ENCODE results near the gene FOXS1.
"Not testable (repeated sequence)": the region's sequence is repeated elsewhere in the genome, so short reads cannot be mapped to it uniquely, and the experiment has no call there.

The FOXS1 gene

DNA sequence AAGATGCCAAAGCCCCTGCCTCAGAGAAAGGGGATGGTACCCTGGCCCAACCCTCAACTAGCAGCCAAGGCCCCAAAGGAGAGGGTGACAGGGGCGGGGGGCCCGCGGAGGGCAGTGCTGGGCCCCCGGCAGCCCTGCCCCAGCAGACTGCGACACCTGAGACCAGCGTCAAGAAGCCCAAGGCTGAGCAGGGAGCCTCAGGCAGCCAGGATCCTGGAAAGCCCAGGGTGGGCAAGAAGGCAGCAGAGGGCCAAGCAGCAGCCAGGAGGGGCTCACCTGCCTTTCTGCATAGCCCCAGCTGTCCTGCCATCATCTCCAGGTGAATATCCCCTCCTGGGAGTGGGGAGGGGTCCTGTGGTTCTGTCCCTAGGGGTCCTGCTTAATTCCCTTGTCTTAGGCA, 25.2 kb downstream of the FOXS1 start:
- no peak for DNase-seq

DNA sequence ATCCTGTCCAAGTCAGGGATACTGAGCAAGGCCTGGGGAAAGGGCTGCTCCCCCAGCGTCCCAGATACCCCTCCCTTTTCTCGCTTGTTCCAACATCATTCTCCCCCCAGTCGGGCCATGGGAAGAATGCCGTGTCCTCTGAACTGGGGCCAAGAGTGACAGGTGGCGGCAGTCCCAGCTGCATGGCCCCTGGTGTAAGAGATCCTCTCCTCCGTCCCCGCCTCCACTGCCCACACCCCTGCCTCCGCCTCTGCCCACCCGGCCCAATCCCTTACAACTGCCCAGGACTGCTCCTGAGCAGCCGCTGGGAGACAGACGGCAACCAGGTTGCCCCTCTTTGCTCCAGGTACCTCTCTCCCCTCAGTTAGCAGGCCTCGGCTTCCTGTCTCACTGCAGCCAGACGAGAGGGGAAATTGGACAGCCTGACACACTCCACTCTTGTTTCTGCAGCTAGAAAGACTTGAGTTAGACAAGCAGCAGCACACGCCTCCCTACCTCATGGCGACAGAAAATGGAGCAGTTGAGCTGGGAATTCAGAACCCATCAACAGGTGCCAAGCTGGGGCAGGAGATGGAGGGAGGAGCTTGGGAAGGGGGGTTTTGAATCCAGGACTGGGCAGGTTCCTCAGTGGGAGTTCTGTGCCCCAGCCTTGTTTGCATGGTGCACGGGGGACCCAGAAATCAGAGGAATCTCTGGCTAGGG, 26.2 kb downstream of the FOXS1 start, which contains the start of gene MYLK2:
TSS of gene MYLK2 (plus strand) at position 274 of the 702 bp plus-strand sequence. CDS start at position 499, 225 bp downstream.
- no peak for DNase-seq

DNA sequence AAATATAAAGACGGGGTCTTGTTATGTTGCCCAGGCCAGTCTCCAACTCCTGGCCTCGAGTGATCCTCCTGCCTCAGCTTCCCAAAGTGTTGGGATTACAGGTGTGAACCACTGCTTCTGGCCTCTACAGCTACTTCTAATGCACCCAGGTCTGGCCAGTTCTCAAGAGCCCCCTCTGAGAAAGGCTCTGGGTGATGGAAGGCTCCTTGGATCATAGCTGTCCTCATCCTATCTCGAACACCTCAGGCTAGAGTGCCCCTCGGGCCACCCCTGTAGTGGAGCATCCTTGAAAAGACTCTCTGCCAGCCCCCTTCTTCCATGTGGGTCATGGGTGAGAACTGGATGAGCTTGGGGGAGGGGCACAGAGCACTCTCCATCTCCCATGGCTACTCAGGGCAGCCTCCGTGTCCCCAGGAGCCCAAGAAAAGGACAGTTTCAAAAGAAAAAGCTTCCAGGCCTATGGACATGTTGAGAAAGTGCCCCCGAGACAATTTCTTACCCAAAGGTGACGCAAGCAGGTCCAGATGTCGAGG, 27.0 kb downstream of the FOXS1 start:
- DNase-seq: no peak

DNA sequence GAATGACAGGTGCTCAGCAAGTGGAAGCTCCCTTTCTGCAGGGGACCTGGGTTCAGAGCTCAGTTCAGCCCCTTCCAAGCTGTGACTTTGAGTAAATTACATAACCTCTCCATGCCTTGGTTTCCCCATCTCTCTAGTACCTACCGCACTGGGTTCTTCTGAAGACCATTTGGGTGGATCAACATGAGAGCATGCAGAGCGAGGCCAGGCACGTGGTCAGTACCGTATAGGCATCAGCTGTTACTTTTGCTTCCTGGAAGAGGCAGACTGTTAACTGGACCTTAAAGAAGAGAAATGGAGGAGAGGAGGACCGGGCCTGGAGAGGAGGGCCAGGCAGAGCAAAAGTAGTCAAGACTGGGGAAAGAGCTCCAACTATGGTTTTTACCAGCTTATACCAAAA, 27.9 kb downstream of the FOXS1 start:
- DNase-seq: no peak

DNA sequence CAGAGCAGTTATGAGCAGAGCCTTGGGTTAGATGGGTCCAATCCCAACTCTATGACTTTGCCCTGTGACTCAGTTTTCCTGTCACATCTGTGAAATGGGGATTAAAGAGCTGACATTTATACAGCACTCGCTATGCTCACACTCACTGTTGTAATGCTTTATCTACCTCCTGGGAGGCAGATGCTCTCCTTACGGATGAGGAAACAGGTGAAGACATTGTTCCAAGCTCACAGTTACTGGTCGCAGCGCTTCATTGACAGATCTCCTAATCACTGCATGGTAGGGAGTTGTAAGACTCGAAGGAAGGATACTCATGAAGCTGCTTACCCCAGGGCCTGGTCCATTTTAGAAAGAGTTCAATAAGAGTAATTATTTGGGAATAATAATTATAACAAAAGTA, 29.2 kb downstream of the FOXS1 start:
- DNase-seq: no peak

DNA sequence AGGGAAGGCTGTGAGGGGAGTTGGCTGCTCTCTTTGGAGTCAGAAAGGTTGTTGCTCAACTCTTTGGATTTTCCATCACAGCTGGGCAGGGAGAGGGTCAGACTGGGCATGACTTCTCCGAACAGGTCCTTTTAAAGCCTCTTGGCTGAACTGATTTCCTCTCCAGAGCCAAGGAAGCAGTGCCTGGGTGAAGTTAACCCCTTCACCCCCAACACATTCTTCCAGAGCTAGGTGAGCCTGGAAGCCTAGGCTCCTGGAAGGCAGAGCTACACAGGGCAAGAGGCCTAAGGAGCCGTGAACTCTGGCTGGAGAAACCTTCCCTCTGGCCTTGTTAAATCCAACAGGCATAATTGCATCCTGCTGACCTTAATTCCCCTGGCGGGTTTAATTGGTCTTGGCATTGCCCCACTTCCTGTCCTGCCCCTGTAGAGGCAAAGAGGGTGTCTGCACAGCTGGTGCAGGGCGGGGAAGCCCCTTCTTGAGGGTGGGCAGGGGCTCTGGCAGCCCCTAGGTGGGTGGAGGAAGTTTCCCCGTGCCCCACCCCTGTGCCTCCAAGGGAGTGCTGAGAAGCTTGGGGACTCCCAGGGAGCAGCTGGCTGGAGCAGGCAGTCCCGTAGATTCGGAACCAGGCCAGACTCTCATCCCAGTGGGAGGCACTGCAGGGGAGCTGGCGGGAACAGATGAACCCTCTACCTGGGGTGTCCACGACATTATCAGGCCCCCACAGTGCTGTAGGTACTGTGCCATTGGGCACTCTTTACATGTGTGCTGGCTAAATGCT, 29.8 kb downstream of the FOXS1 start:
- no peak for DNase-seq

DNA sequence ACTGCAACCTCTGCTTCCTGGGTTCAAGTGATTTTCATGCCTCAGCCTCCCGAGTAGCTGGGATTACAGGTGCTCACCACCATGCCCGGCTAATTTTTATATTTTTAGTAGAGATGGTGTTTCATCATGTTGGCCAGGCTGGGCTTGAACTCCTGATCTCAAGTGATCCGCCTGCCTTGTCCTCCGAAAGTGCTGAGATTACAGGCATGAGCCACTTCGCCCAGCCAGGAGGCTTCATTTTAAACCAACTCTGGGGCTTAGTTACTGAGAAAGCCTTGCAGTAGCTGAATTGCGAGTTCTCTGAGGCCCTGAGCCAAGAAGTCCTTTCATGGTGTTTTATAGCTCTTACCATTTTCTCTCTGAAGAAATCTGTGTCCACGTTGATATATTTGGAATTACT, 31.3 kb downstream of the FOXS1 start:
- DNase-seq: not testable (repeated sequence)

DNA sequence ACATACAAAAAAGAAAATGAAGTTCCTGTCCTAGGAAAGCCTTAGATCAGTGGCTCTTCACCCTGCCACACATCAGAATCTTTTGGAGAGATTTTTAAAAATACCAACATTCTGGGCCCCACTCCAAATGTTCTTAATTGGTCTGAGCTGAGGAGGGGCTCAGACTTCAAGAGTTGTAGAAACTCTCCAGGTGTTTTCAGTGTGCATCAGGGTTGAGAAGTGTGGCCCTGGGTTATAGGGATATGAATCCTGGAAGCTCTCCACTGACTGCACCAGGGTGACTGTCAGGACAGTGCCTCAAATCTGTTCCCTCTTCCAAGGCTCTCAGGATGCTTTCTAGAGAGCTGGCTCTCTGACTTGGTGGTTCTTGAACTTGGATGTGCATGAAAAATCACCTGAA, 31.8 kb downstream of the FOXS1 start:
- no peak for DNase-seq

DNA sequence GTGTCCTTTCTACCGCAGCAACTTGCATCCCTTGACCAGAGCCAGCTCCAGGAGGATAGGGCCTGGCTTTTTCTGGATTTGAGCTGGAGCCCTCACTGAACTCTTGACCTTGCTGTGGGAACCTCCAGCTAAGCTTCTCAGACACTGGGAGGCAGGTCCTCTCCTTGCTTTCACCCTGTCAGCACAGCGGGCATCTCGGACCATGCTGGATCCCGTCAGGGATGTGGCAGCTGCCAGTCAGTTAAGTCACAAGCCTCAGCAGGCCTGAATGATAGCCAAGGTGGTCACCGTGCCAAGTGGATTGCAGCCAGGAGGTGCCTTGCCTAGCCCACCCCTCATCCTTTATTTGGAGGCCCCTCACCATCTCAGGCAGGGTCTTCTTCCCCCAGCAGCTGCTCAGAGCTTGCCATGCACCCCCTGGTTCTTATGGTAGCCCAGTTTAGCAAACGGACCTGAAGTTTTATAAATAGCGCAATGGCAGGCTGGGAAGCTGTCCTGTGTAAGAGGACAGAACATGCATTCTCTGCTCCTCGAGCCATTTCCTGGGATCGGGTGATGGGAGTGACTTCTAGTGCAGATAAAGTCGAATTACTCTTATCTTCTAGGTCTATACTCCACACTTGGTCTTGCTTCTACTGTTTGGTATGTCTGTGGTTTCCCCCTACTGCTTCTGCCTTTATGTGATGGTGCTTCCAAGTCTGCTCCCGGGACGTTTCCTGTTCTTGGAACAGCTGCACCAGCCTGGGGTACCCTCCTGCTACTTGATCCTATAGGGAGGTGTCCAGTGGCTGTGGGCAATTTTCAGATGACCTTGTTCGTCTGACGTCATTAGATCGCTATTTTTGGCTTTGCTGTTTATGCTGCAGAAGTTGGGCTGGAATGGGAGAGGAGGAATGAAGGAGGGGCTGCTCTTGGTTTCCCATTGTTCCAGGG, 33.3 kb downstream of the FOXS1 start:
- DNase-seq: no peak

DNA sequence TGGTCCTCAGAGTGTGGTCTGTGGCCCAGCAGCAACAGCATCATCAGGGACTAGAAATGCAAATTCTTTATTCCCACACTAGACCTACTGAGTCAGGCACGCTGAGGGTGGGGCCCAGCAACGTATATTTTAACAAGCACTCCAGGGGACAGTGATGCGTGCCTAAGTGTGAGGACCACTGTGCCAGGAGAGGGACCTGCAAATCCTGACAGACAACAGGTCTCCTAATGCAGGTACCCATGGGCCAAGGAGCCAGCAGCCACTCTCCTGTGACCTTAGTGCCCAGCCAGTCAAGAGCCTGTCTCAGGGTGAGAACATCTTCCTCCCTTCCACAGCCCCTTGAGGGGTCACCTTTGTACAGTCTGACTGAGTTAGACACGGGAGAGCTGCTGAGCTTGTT, 34.2 kb downstream of the FOXS1 start:
- DNase-seq: no peak

DNA sequence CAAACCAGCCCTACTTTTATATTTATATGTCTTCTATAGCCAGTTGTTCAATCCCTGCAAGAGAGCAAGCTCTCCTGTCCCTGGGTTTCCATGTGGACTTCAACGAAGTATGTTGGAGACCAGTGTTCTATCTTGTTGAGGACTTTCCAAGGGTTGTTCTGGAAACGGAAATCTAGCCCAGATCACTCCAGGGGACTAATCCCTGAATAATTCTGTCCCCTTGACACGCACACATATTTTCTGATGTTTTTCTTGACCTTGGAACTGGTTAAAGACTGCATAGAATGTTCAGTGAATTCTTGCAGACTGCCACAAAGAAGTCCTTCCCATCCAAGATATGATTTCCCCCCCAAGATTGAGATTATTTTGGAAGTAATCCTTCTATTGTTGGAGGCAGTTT, 35.7 kb downstream of the FOXS1 start:
- no peak for DNase-seq

DNA sequence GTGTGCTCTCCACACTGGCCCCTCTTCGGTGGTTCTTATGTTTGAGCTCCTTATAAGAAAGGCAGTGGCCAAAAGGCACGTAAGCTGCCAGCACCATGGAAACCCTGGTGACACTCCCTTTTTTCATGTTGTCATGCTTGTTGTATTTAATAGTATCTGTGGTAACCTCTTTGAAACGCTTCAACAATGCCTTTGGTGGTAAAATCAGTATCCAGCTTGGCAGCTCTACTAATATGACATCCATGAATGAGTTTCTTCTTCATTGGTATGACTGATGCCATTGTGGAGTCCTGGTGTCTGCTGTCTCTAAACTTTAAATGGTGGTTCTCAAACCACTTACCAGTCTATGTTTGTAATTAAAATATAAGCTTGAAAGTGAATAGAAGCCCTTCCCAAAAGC, 36.9 kb downstream of the FOXS1 start:
- DNase-seq: no peak

DNA sequence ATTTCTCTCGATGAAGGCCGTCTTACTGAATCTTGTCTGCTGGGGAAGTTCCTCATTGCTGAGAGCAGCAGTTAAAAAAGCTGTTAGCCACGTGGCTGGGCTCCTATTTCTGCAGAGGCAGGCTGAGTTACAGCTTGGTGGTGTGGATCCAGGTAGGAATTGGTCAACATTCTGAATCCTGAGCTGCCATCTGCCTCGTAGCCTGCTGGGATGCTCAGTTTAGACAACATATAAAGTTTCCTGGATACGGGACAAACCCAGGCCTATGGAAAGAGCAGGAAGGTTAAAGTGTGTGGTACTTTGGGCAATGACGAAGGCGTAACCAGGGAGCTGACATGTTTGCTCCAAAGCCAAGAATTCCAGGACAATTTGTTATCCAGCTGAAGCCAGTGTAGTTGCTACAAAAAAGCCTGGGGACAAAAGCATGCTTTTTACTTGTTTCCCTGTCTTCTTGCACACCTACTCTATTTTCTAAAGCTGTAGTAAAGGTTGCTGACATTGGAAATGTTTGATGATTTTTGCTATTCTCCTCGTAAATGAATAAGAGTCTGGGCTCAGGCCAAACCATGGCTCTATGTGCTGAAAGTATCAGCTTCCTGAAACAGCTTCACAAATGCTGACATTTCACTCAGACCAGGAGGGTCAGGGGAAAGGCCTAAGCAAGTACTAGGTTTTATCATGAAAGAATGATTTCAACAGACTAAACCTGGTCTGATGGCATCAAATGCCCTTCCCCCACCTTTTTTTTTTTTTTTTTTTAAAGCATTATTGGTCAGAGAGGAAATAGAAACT, 38.6 kb downstream of the FOXS1 start:
- DNase-seq: no peak

DNA sequence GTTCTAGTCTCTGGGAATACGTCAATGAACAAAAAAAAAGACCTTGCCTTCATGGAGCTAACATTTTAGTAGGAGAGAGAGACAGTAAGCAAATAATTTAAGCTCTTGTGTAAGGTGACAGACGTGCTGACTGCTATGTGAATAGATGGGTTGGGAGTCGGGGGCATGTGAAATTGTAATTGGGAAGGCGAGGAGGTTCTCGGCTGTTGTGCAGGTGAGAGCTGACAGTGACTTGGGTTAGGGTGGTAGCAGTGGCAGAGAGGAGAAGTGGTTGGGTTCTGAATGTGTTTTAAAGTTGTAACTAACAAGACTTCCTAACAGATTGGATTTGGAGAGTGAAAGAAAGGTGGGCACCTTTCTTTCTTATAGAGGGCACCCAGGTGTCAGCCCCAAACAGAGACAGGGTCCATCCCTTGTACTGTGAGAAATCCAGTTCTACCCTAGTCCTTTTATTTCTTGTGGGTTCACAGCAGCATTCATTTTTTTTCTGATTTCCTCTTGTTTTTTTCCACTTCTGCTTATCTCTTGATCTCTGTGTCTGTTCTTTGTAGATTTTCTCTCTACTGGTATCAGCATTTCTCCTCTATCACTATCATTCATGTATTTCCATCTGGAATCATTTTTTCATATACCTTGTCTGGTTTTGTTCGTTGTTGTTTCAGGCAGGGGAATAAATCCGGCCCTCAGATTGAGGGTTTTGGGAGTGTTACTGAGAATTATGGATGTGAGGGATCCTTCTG, 41.7 kb downstream of the FOXS1 start:
- no peak for DNase-seq

DNA sequence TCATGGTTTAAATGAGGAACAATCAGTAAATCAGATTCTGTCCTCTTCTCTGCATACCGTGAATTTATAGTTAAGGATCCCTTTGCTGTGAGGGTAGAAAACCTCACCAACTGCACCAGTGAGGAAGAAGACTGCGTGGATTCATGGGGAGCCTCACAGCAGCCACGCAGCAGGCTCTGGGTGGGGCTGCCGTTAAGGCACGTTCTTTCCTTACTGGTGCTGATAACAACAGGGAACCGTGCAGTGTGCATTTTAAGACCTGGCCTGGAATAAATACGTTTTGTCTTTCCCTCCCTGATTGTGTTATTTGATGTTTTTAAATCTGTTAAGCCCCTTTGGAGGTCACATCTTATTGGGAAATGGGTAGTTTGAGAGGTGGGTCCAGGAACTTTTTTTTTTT, 43.9 kb downstream of the FOXS1 start:
- DNase-seq: no peak

DNA sequence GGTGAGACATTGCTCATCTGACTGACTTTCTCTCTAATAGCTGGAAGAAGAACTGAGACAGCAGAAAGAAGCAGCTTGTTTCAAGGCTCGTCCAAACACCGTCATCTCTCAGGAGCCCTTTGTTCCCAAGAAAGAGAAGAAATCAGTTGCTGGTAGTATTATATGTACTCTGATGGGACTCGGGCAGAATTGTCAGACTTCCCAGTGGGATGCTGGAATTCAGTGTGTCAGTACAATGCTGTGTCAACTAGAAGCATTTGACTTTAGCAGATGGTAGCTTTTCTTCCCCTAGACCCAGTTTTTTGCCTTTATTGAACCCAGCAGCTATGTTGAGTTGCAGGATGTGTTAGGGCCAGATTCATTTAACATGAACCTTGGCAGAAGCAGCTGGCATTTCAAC, 48.0 kb downstream of the FOXS1 start:
- DNase-seq: no peak

Data from NCI-H526 treated with DMSO at 0.1 percent for 48 hours (cell line).